Activated CD4-positive, alpha-beta memory T cell treated with anti-CD3 and anti-CD28 coated beads for 36 hours (primary cell): ENCODE results near the gene EVC. TPM values are rescaled to one million over a fixed set of nuclear protein-coding genes. Genes with fewer than 3 reads are reported as not detected.

ENCODE experiments used
- CTCF ChIA-PET: fragments of 350-600 bp; sonication (Branson Sonifier 250); formaldehyde crosslinking; loops from one replicate; lab custom pipeline; 2021; ENCODE audit warnings: antibody characterized with exemption, inconsistent platforms; lab: Charles Lee
- POLR2A ChIA-PET: fragments of 350-600 bp; sonication (Branson Sonifier 250); formaldehyde crosslinking; loops from one replicate; lab custom pipeline; 2021; ENCODE audit warnings: antibody characterized with exemption; lab: Charles Lee
- DNase-seq: peaks from one replicate; pipeline ENCODE4 v3.0.0-alpha.2; 2020
- H3K27ac Mint-ChIP-seq: one replicate; pipeline ENCODE4 v1.8.0; 2021; ENCODE audit warnings: mixed read lengths
- H3K27me3 Mint-ChIP-seq: one replicate; pipeline ENCODE4 v1.8.0; 2021; ENCODE audit warnings: mixed read lengths
- H3K36me3 Mint-ChIP-seq: one replicate; pipeline ENCODE4 v1.8.0; 2021; ENCODE audit warnings: mixed read lengths
- H3K4me1 Mint-ChIP-seq: one replicate; pipeline ENCODE4 v1.8.0; 2021; ENCODE audit warnings: low read depth, mixed read lengths
- H3K4me3 Mint-ChIP-seq: one replicate; pipeline ENCODE4 v1.8.0; 2021; ENCODE audit warnings: mild to moderate bottlenecking, mixed read lengths
- H3K9me3 Mint-ChIP-seq: one replicate; pipeline ENCODE4 v1.8.0; 2021; ENCODE audit warnings: mixed read lengths
- intact Hi-C: fragments of 100-400 bp; cut with micrococcal nuclease; formaldehyde crosslinking; loops from one replicate; pipeline ENCODE4 v1.15.1; 2023
- total RNA-seq, 2 experiments: library from RNA; stranded (reverse); gene quantifications; one replicate each; pipeline ENCODE4 v1.2.3, GENCODE V29; 2021

The EVC gene
- total RNA-seq, 2 experiments from 2014 or later, result 1.7 to 3.1 TPM

GRCh38 chr4:5754529-5754881, 43.5 kb downstream of the EVC start:
- H3K27ac Mint-ChIP-seq, result no peak overlapping the region
- H3K4me3 Mint-ChIP-seq, result no peak overlapping the region
- ChIA-PET CTCF (interaction anchor here (0.5 kb wide), 1 partner anchor 1134 kb away, joined by 3 read pairs; no protein-coding TSS in a partner anchor), POLR2A (no interaction called here)
- no peaks in the 10 kb centered on the region for H3K36me3 Mint-ChIP-seq
- intact Hi-C loops, result no loop called here
- H3K27me3 Mint-ChIP-seq, result no peaks in the 10 kb centered on the region
- no peak for DNase-seq
- no peaks in the 10 kb centered on the region for H3K9me3 Mint-ChIP-seq
- peaks cover 14% of the 10 kb centered on the region for H3K4me1 Mint-ChIP-seq

GRCh38 chr4:5755161-5755560, 44.2 kb downstream of the EVC start:
- DNase-seq, result no peak
- intact Hi-C loops, result no loop called here
- peaks cover 14% of the 10 kb centered on the region for H3K4me1 Mint-ChIP-seq
- H3K27ac Mint-ChIP-seq, result no peak overlapping the region
- ChIA-PET POLR2A (no interaction called here), CTCF (no interaction called here)
- no peaks in the 10 kb centered on the region for H3K9me3 Mint-ChIP-seq
- H3K4me3 Mint-ChIP-seq, result no peak overlapping the region
- H3K36me3 Mint-ChIP-seq, result no peaks in the 10 kb centered on the region
- H3K27me3 Mint-ChIP-seq, result no peaks in the 10 kb centered on the region

- POLR2A ChIA-PET, result no interaction called here
- DNase-seq, result no peak
- Mint-ChIP-seq H3K27ac (no peak overlapping the region), H3K9me3 (no peaks in the 10 kb centered on the region), H3K4me3 (no peak overlapping the region), H3K36me3 (no peaks in the 10 kb centered on the region), H3K4me1 (peaks cover 14% of the 10 kb centered on the region), H3K27me3 (no peaks in the 10 kb centered on the region)
- intact Hi-C loops, result no loop called here
- CTCF ChIA-PET, result no interaction called here
These were observed 44.7 kb downstream of the EVC start for GRCh38 chr4:5755679-5756078.

- no peak overlapping the region for H3K27ac Mint-ChIP-seq
- peaks cover 14% of the 10 kb centered on the region for H3K4me1 Mint-ChIP-seq
- H3K9me3 Mint-ChIP-seq, result no peaks in the 10 kb centered on the region
- CTCF ChIA-PET, result no interaction called here
- H3K4me3 Mint-ChIP-seq, result no peak overlapping the region
- intact Hi-C loops, result no loop called here
- no peaks in the 10 kb centered on the region for H3K36me3 Mint-ChIP-seq
- H3K27me3 Mint-ChIP-seq, result no peaks in the 10 kb centered on the region
- DNase-seq, result no peak
- POLR2A ChIA-PET, result no interaction called here
These were observed 45.3 kb downstream of the EVC start for GRCh38 chr4:5756271-5756670.

GRCh38 chr4:5757091-5757490, 46.1 kb downstream of the EVC start:
- H3K36me3 Mint-ChIP-seq, result no peaks in the 10 kb centered on the region
- H3K4me3 Mint-ChIP-seq, result no peak overlapping the region
- no peak overlapping the region for H3K27ac Mint-ChIP-seq
- CTCF ChIA-PET, result no interaction called here
- H3K4me1 Mint-ChIP-seq, result peaks cover 14% of the 10 kb centered on the region
- H3K9me3 Mint-ChIP-seq, result no peaks in the 10 kb centered on the region
- no peaks in the 10 kb centered on the region for H3K27me3 Mint-ChIP-seq
- POLR2A ChIA-PET, result no interaction called here
- DNase-seq, result no peak
- intact Hi-C loops, result no loop called here

- H3K4me1 Mint-ChIP-seq, result peaks cover 14% of the 10 kb centered on the region
- H3K36me3 Mint-ChIP-seq, result no peaks in the 10 kb centered on the region
- DNase-seq, result no peak
- ChIA-PET POLR2A (interaction anchor here (1.0 kb wide), 1 partner anchor 47 kb away, joined by 3 read pairs; the partner anchor contains the start of gene EVC), CTCF (no interaction called here)
- H3K27ac Mint-ChIP-seq, result no peak overlapping the region
- intact Hi-C loops, result no loop called here
- H3K27me3 Mint-ChIP-seq, result no peaks in the 10 kb centered on the region
- H3K4me3 Mint-ChIP-seq, result no peak overlapping the region
- no peaks in the 10 kb centered on the region for H3K9me3 Mint-ChIP-seq
These were observed 46.5 kb downstream of the EVC start for GRCh38 chr4:5757536-5757935.

- intact Hi-C loops, result loop anchor here (2.0 kb wide), 1 partner anchor 105 kb away; no protein-coding TSS in a partner anchor
- Mint-ChIP-seq H3K9me3 (no peaks in the 10 kb centered on the region), H3K4me3 (no peak overlapping the region), H3K27ac (no peak overlapping the region), H3K4me1 (peaks cover 14% of the 10 kb centered on the region), H3K36me3 (no peaks in the 10 kb centered on the region), H3K27me3 (no peaks in the 10 kb centered on the region)
- no peak for DNase-seq
- POLR2A ChIA-PET, result interaction anchor here (1.0 kb wide), 1 partner anchor 47 kb away, joined by 3 read pairs; the partner anchor contains the start of gene EVC
- CTCF ChIA-PET, result no interaction called here
These were observed 47.0 kb downstream of the EVC start for GRCh38 chr4:5757954-5758353.

GRCh38 chr4:5758741-5759140, 47.7 kb downstream of the EVC start:
- no peak overlapping the region for H3K27ac Mint-ChIP-seq
- peak; percentile 84 for DNase-seq
- no peaks in the 10 kb centered on the region for H3K27me3 Mint-ChIP-seq
- ChIA-PET CTCF (no interaction called here), POLR2A (interaction anchor here (1.0 kb wide), 1 partner anchor 48 kb away, joined by 3 read pairs; the partner anchor contains the start of gene EVC)
- H3K36me3 Mint-ChIP-seq, result no peaks in the 10 kb centered on the region
- H3K9me3 Mint-ChIP-seq, result no peaks in the 10 kb centered on the region
- H3K4me3 Mint-ChIP-seq, result no peak overlapping the region
- H3K4me1 Mint-ChIP-seq, result peaks cover 14% of the 10 kb centered on the region
- intact Hi-C loops, result loop anchor here (1.0 to 2.0 kb wide), 2 partner anchors 46 to 104 kb away; no protein-coding TSS in a partner anchor

GRCh38 chr4:5759236-5760075, 48.5 kb downstream of the EVC start:
- Mint-ChIP-seq H3K4me1 (peaks cover 14% of the 10 kb centered on the region), H3K36me3 (no peaks in the 10 kb centered on the region), H3K27me3 (no peaks in the 10 kb centered on the region), H3K27ac (no peak overlapping the region), H3K9me3 (no peaks in the 10 kb centered on the region), H3K4me3 (no peak overlapping the region)
- intact Hi-C loops, result loop anchor here (1.0 to 2.0 kb wide), 2 partner anchors 47 to 103 kb away; no protein-coding TSS in a partner anchor
- ChIA-PET POLR2A (no interaction called here), CTCF (no interaction called here)
- no peak for DNase-seq

- CTCF ChIA-PET, result no interaction called here
- Mint-ChIP-seq H3K4me1 (peaks cover 14% of the 10 kb centered on the region), H3K27ac (no peak overlapping the region), H3K36me3 (no peaks in the 10 kb centered on the region), H3K27me3 (no peaks in the 10 kb centered on the region), H3K4me3 (no peak overlapping the region), H3K9me3 (no peaks in the 10 kb centered on the region)
- intact Hi-C loops, result no loop called here
- no peak for DNase-seq
- POLR2A ChIA-PET, result no interaction called here
These were observed 49.2 kb downstream of the EVC start for GRCh38 chr4:5760246-5760645.

GRCh38 chr4:5760936-5761480, 50.0 kb downstream of the EVC start:
- H3K36me3 Mint-ChIP-seq, result no peaks in the 10 kb centered on the region
- no peak overlapping the region for H3K27ac Mint-ChIP-seq
- H3K27me3 Mint-ChIP-seq, result no peaks in the 10 kb centered on the region
- ChIA-PET CTCF (no interaction called here), POLR2A (no interaction called here)
- no peak overlapping the region for H3K4me3 Mint-ChIP-seq
- H3K4me1 Mint-ChIP-seq, result peaks cover 14% of the 10 kb centered on the region
- no peak for DNase-seq
- intact Hi-C loops, result no loop called here
- no peaks in the 10 kb centered on the region for H3K9me3 Mint-ChIP-seq

- Mint-ChIP-seq H3K9me3 (peaks cover 6% of the 10 kb centered on the region), H3K4me3 (no peak overlapping the region), H3K27ac (no peak overlapping the region), H3K4me1 (no peaks in the 10 kb centered on the region), H3K36me3 (no peaks in the 10 kb centered on the region), H3K27me3 (no peaks in the 10 kb centered on the region)
- intact Hi-C loops, result no loop called here
- POLR2A ChIA-PET, result no interaction called here
- CTCF ChIA-PET, result no interaction called here
- no peak for DNase-seq
These were observed 59.0 kb downstream of the EVC start for GRCh38 chr4:5770051-5770450.
